Osteocyte (in vitro differentiated cells): ENCODE measurements around the gene SH3RF1. TPM values are rescaled to one million over a fixed set of nuclear protein-coding genes. Genes with fewer than 3 reads are reported as not detected.
A peak's percentile ranks its signal among the peaks of the same experiment; 100 is the strongest.

Experiments used
- DNase-seq: peaks from one replicate; pipeline ENCODE4 v3.0.0; 2021; ENCODE audit warnings: mixed read lengths; ENCODE audit not compliant: unreplicated experiment; ENCODE audit errors: extremely low spot score
- H3K27ac Mint-ChIP-seq: one replicate; pipeline ENCODE4 v1.8.0; 2021; ENCODE audit warnings: mild to moderate bottlenecking, mixed read lengths; ENCODE audit not compliant: unreplicated experiment
- H3K27me3 Mint-ChIP-seq: one replicate; pipeline ENCODE4 v1.8.0; 2021; ENCODE audit warnings: mixed read lengths; ENCODE audit not compliant: unreplicated experiment
- H3K36me3 Mint-ChIP-seq: one replicate; pipeline ENCODE4 v1.8.0; 2021; ENCODE audit warnings: mixed read lengths; ENCODE audit not compliant: unreplicated experiment
- H3K4me1 Mint-ChIP-seq: one replicate; pipeline ENCODE4 v1.8.0; 2021; ENCODE audit warnings: mixed read lengths; ENCODE audit not compliant: unreplicated experiment
- H3K4me3 Mint-ChIP-seq: one replicate; pipeline ENCODE4 v1.8.0; 2021; ENCODE audit warnings: mild to moderate bottlenecking, moderate library complexity, mixed read lengths; ENCODE audit not compliant: unreplicated experiment
- H3K9me3 Mint-ChIP-seq: one replicate; pipeline ENCODE4 v1.8.0; 2021; ENCODE audit warnings: mixed read lengths; ENCODE audit not compliant: unreplicated experiment
- CTCF ChIP-seq: fragments of 200-600 bp; sonication (generic); IDR thresholded peaks from 2 replicates; pipeline ENCODE4 v1.5.0; 2021; ENCODE audit warnings: antibody characterized with exemption, mild to moderate bottlenecking, moderate library complexity
- total RNA-seq: library from RNA; stranded (reverse); gene quantifications from 2 replicates; pipeline ENCODE4 v1.2.1, GENCODE V29; 2021

SH3RF1 gene
- total RNA-seq, 1 donor from 2014 or later: 31.8 TPM

- H3K4me3 Mint-ChIP-seq: no peak overlapping the region
- no peaks in the 10 kb centered on the region for H3K27me3 Mint-ChIP-seq
- peaks cover 28% of the 10 kb centered on the region for H3K36me3 Mint-ChIP-seq
- H3K9me3 Mint-ChIP-seq: no peaks in the 10 kb centered on the region
- peaks cover 30% of the 10 kb centered on the region for H3K4me1 Mint-ChIP-seq
- no peak overlapping the region for H3K27ac Mint-ChIP-seq
- TF ChIP-seq CTCF: no peak
- no peak for DNase-seq
Observed at GRCh38 chr4:169144061-169144600, 126.6 kb downstream of the SH3RF1 start.

GRCh38 chr4:169143335-169143734, 127.4 kb downstream of the SH3RF1 start:
- H3K36me3 Mint-ChIP-seq: peaks cover 24% of the 10 kb centered on the region
- TF ChIP-seq CTCF: no peak
- H3K4me1 Mint-ChIP-seq: peaks cover 29% of the 10 kb centered on the region

GRCh38 chr4:169142906-169143305, 127.8 kb downstream of the SH3RF1 start:
- Mint-ChIP-seq H3K36me3 (peaks cover 23% of the 10 kb centered on the region), H3K9me3 (no peaks in the 10 kb centered on the region), H3K4me3 (no peak overlapping the region), H3K4me1 (peaks cover 25% of the 10 kb centered on the region), H3K27ac (peak overlapping the region; percentile 55), H3K27me3 (no peaks in the 10 kb centered on the region)
- no peak for DNase-seq
- TF ChIP-seq CTCF: no peak

More at GRCh38 chr4:169143335-169143734, 127.4 kb downstream of the SH3RF1 start:
- Mint-ChIP-seq H3K27me3 (no peaks in the 10 kb centered on the region), H3K4me3 (no peak overlapping the region), H3K9me3 (no peaks in the 10 kb centered on the region), H3K27ac (peak overlapping the region; percentile 55)
- no peak for DNase-seq

DNA sequence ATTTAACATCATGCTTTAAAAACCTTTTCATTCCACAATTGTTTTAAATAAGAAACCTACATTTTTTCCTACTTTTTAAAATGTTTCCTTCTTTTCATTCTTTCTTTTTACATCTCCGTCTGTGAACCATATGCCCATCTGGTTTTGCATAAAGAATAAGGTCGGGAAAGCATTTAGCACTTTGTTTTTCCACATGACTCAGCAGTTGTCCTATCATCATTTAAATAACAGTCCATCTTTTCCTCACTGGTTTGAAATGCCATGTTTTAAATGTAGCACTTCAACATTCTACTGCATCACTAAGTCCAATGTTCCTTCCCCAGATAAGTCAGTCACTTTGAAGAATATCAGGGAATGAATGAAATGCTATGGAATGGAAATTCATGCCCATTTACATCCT, 128.4 kb downstream of the SH3RF1 start:
- no peak overlapping the region for H3K4me3 Mint-ChIP-seq
- H3K9me3 Mint-ChIP-seq: no peaks in the 10 kb centered on the region
- peak overlapping the region; percentile 55 for H3K27ac Mint-ChIP-seq
- peaks cover 23% of the 10 kb centered on the region for H3K36me3 Mint-ChIP-seq
- DNase-seq: no peak
- H3K4me1 Mint-ChIP-seq: peaks cover 24% of the 10 kb centered on the region
- H3K27me3 Mint-ChIP-seq: no peaks in the 10 kb centered on the region
- TF ChIP-seq CTCF: no peak

DNA sequence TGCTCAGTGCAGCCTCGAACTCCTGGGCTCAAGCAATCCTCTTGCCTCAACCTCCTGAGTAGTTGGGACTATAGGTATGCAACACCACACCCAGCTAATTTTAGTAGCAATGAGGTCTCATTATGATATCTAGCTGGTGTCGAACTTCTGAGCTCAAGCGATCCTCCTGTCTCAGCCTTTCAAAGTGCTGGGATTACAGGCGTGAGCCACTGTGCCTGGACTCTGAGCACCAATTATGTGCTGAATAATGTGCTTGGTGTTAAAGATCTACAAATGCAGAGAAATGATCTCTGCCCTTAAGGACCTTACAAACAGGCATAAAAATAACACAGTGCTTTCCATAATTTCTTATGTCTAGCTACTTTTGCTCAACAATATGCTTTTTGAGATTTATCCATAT, 131.7 kb downstream of the SH3RF1 start:
- H3K4me3 Mint-ChIP-seq: no peak overlapping the region
- H3K9me3 Mint-ChIP-seq: no peaks in the 10 kb centered on the region
- H3K36me3 Mint-ChIP-seq: peaks cover 31% of the 10 kb centered on the region
- H3K27me3 Mint-ChIP-seq: no peaks in the 10 kb centered on the region
- no peak overlapping the region for H3K27ac Mint-ChIP-seq
- no peak for DNase-seq
- peaks cover 35% of the 10 kb centered on the region for H3K4me1 Mint-ChIP-seq
- no peak for TF ChIP-seq CTCF
